ENCODE data around the gene FAM171A1. TPM values are rescaled to one million over a fixed set of nuclear protein-coding genes. Genes with fewer than 3 reads are reported as not detected.

Gene FAM171A1
- total RNA-seq, 2 donors from 2014 or later = 36.5 to 39.0 TPM

- H3K36me3 ChIP-seq (ENCODE audit: control insufficient read depth, insufficient read depth, low read length) = no peaks in the 10 kb centered on the region
- H3K4me3 Mint-ChIP-seq = no peak overlapping the region
- WGBS, 2 experiments (ENCODE audit: insufficient coverage in 1 of 2, insufficient read length in 1 of 2) = 94 to 100% methylated on average over 3 to 4 of the region's 4 CpGs
- TF ChIP-seq, protein P1, sequence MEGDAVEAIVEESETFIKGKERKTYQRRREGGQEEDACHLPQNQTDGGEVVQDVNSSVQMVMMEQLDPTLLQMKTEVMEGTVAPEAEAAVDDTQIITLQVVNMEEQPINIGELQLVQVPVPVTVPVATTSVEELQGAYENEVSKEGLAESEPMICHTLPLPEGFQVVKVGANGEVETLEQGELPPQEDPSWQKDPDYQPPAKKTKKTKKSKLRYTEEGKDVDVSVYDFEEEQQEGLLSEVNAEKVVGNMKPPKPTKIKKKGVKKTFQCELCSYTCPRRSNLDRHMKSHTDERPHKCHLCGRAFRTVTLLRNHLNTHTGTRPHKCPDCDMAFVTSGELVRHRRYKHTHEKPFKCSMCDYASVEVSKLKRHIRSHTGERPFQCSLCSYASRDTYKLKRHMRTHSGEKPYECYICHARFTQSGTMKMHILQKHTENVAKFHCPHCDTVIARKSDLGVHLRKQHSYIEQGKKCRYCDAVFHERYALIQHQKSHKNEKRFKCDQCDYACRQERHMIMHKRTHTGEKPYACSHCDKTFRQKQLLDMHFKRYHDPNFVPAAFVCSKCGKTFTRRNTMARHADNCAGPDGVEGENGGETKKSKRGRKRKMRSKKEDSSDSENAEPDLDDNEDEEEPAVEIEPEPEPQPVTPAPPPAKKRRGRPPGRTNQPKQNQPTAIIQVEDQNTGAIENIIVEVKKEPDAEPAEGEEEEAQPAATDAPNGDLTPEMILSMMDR (conservative IDR thresholded peaks at IDR 0.05) = no peak
- no peak overlapping the region for H3K9ac ChIP-seq (ENCODE audit: extremely low read depth, low read length, poor library complexity, severe bottlenecking)
- H3K4me1 ChIP-seq (ENCODE audit: control insufficient read depth, insufficient read depth, low read length) = peaks cover 15% of the 10 kb centered on the region
- H3K27me3 ChIP-seq (ENCODE audit: control insufficient read depth, insufficient read depth, low read length, poor library complexity, severe bottlenecking) = no peaks in the 10 kb centered on the region
- H3K4me1 Mint-ChIP-seq = peaks cover 45% of the 10 kb centered on the region
- H3K9me3 ChIP-seq (ENCODE audit: control insufficient read depth, low read length) = no peaks in the 10 kb centered on the region
- no peaks in the 10 kb centered on the region for H3K9me3 Mint-ChIP-seq
- DNase-seq = no peak
- no peak overlapping the region for H3K4me3 ChIP-seq (ENCODE audit: low read length)
- H3K27me3 Mint-ChIP-seq (ENCODE audit: insufficient read depth) = peaks cover 2% of the 10 kb centered on the region
- peak overlapping the region; percentile 21 for H3K27ac ChIP-seq (ENCODE audit: low read depth, low read length)
- no peak overlapping the region for H3K27ac Mint-ChIP-seq
- peaks cover 2% of the 10 kb centered on the region for H3K36me3 Mint-ChIP-seq (ENCODE audit: low read depth)
Measured at GRCh38 chr10:15313047-15313446, 58.0 kb downstream of the FAM171A1 start.

DNA sequence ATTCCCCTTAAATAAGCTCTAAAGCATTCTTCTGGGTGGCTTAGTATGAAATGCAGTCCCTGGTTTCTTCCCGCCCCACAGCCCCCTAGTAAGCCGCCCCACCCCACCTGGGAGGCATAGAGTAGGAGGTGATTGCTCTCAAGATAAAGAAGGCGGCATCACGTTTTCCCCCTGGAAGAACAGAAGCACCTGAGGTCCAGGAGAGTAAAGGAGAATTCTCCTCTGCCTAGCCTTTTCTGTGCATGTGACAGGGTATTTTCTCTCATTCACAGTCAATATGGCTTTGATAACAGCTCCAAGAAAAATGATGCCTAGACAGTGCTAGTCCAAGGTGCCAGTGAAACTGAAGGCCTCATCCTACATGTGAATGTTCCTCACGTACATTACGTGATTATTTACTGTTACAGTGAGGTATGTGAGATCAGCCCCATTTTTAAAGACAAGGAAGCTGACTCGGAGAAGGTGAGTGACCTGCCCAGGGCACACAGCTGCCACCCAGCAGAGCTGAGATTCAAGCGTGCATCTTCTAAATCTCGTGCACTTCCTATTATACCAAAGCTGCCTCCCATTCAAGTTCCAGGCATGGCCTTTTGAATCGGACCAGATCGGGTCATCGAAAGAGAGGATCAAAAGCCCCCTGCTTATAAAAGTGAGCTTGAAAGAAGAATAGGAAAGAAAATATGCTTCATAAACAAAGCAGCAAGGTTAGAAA lies 59.4 kb downstream of the FAM171A1 start:
- Mint-ChIP-seq H3K4me1 (peaks cover 41% of the 10 kb centered on the region), H3K27ac (peak overlapping the region; percentile 49), H3K36me3 (ENCODE audit: low read depth) (no peaks in the 10 kb centered on the region), H3K9me3 (no peaks in the 10 kb centered on the region), H3K27me3 (ENCODE audit: insufficient read depth) (peaks cover 2% of the 10 kb centered on the region), H3K4me3 (no peak overlapping the region)
- DNase-seq = no peak
- WGBS, 2 experiments (ENCODE audit: insufficient coverage in 1 of 2, insufficient read length in 1 of 2) = 91 to 98% methylated on average over 8 to 12 of the region's 12 CpGs
- Histone ChIP-seq H3K4me1 (ENCODE audit: control insufficient read depth, insufficient read depth, low read length) (peaks cover 13% of the 10 kb centered on the region), H3K27ac (ENCODE audit: low read depth, low read length) (no peak overlapping the region), H3K4me3 (ENCODE audit: low read length) (no peak overlapping the region), H3K9ac (ENCODE audit: extremely low read depth, low read length, poor library complexity, severe bottlenecking) (no peak overlapping the region), H3K9me3 (ENCODE audit: control insufficient read depth, low read length) (no peaks in the 10 kb centered on the region), H3K36me3 (ENCODE audit: control insufficient read depth, insufficient read depth, low read length) (no peaks in the 10 kb centered on the region), H3K27me3 (ENCODE audit: control insufficient read depth, insufficient read depth, low read length, poor library complexity, severe bottlenecking) (no peaks in the 10 kb centered on the region)
- TF ChIP-seq, protein P1 (conservative IDR thresholded peaks at IDR 0.05) = no peak

GRCh38 chr10:15310776-15311568 lies 60.1 kb downstream of the FAM171A1 start:
- H3K9me3 Mint-ChIP-seq = no peaks in the 10 kb centered on the region
- no peak overlapping the region for H3K4me3 Mint-ChIP-seq
- no peak overlapping the region for H3K27ac ChIP-seq (ENCODE audit: low read depth, low read length)
- no peaks in the 10 kb centered on the region for H3K36me3 Mint-ChIP-seq (ENCODE audit: low read depth)
- 88 to 95% methylated on average over 4 to 5 of the region's 5 CpGs for WGBS, 2 experiments (ENCODE audit: insufficient coverage in 1 of 2, insufficient read length in 1 of 2)
- H3K4me1 ChIP-seq (ENCODE audit: control insufficient read depth, insufficient read depth, low read length) = peaks cover 10% of the 10 kb centered on the region
- TF ChIP-seq, protein P1 (conservative IDR thresholded peaks at IDR 0.05) = no peak
- no peaks in the 10 kb centered on the region for H3K27me3 ChIP-seq (ENCODE audit: control insufficient read depth, insufficient read depth, low read length, poor library complexity, severe bottlenecking)
- DNase-seq = no peak
- no peak overlapping the region for H3K4me3 ChIP-seq (ENCODE audit: low read length)
- peaks cover 2% of the 10 kb centered on the region for H3K27me3 Mint-ChIP-seq (ENCODE audit: insufficient read depth)
- H3K9me3 ChIP-seq (ENCODE audit: control insufficient read depth, low read length) = no peaks in the 10 kb centered on the region
- no peaks in the 10 kb centered on the region for H3K36me3 ChIP-seq (ENCODE audit: control insufficient read depth, insufficient read depth, low read length)
- peaks cover 33% of the 10 kb centered on the region for H3K4me1 Mint-ChIP-seq
- no peak overlapping the region for H3K27ac Mint-ChIP-seq
- H3K9ac ChIP-seq (ENCODE audit: extremely low read depth, low read length, poor library complexity, severe bottlenecking) = no peak overlapping the region
